ENCODE data around the gene MRPL32. TPM values are rescaled to one million over a fixed set of nuclear protein-coding genes. Genes with fewer than 3 reads are reported as not detected.
A peak's percentile ranks its signal among the peaks of the same experiment; 100 is the strongest.
"Not testable (repeated sequence)": the region's sequence is repeated elsewhere in the genome, so short reads cannot be mapped to it uniquely, and the experiment has no call there.

MRPL32 gene
- total RNA-seq (10 to 100 TPM; 53.2 to 85.7 (median 68.4) TPM), polyA plus RNA-seq (10 to 100 TPM; 42.6 to 69.6 (median 62.4) TPM)

GRCh38 chr7:42931834-42932651, at the start of gene MRPL32, which contains the start of gene PSMA2:
TSS of gene MRPL32 (plus strand) at chr7:42932376. CDS start at chr7:42932387, 11 bp downstream.
TSS of gene PSMA2 (minus strand) at chr7:42932174. CDS start at chr7:42932158, 16 bp downstream.
- Histone ChIP-seq H3K27ac (peak within 1 kb of the TSS; percentile 80 to 93 (median 85)), H3K27me3 (no peaks in the 10 kb centered on the region), H3K36me3 (peaks cover 0 to 27% (median 9%) of the 10 kb centered on the region in 4 donors), H3K4me1 (peaks cover 0 to 59% (median 40%) of the 10 kb centered on the region in 4 donors), H3K9me3 (no peaks in the 10 kb centered on the region), H3K4me3 (peak within 1 kb of the TSS; percentile 88 to 95 (median 91))
- WGBS, 2 donors = 0% methylated on average over 56 of the region's 56 CpGs
- TF ChIP-seq POLR2A (IDR thresholded peaks at IDR 0.05) (peak; percentile 20 to 54), CTCF (IDR thresholded peaks at IDR 0.05) (no peak), EP300 (IDR thresholded peaks at IDR 0.05) (no peak), POLR2AphosphoS5 (IDR thresholded peaks at IDR 0.05) (peak; percentile 58 to 89 (median 84))
- peak; percentile 98 for DNase-seq
- intact Hi-C loops (cut with DNase I) = loop anchor here (1.0 kb wide), 1 partner anchor 20 kb away; the partner anchor contains the start of gene C7orf25

GRCh38 chr7:42883950-42884349, 48.2 kb upstream of the MRPL32 start:
- no peaks in the 10 kb centered on the region for H3K9me3 ChIP-seq

GRCh38 chr7:42885183-42885582, 47.0 kb upstream of the MRPL32 start:
- H3K4me1 ChIP-seq = peaks cover 0 to 14% (median 9%) of the 10 kb centered on the region in 4 donors
- H3K27ac ChIP-seq; H3K27me3 ChIP-seq; H3K9me3 ChIP-seq; DNase-seq; intact Hi-C loops (cut with DNase I); H3K36me3 ChIP-seq; H3K4me3 ChIP-seq: not testable (repeated sequence)
- WGBS, 2 donors = 94 to 97% methylated on average over 8 of the region's 8 CpGs

More at GRCh38 chr7:42883950-42884349, 48.2 kb upstream of the MRPL32 start:
- Histone ChIP-seq H3K36me3 (no peaks in the 10 kb centered on the region), H3K4me3 (no peak overlapping the region), H3K27ac (no peak overlapping the region), H3K27me3 (no peaks in the 10 kb centered on the region), H3K4me1 (peaks cover 0 to 14% (median 9%) of the 10 kb centered on the region in 4 donors)
- TF ChIP-seq POLR2AphosphoS5 (IDR thresholded peaks at IDR 0.05) = no peak
- no peak for TF ChIP-seq POLR2A (IDR thresholded peaks at IDR 0.05)
- no peak for TF ChIP-seq CTCF (IDR thresholded peaks at IDR 0.05)
- no peak for TF ChIP-seq EP300 (IDR thresholded peaks at IDR 0.05)
- intact Hi-C loops (cut with DNase I) = no loop called here
- 77 to 93% methylated on average over 6 of the region's 6 CpGs for WGBS, 2 donors
- DNase-seq = no peak

- Histone ChIP-seq H3K36me3 (no peaks in the 10 kb centered on the region), H3K27me3 (no peaks in the 10 kb centered on the region), H3K27ac (no peak overlapping the region), H3K9me3 (no peaks in the 10 kb centered on the region), H3K4me3 (no peak overlapping the region), H3K4me1 (peaks cover 0 to 14% (median 9%) of the 10 kb centered on the region in 4 donors)
- no peak for DNase-seq
- intact Hi-C loops (cut with DNase I) = no loop called here
- no peak for TF ChIP-seq POLR2A (IDR thresholded peaks at IDR 0.05)
- no peak for TF ChIP-seq CTCF (IDR thresholded peaks at IDR 0.05)
- TF ChIP-seq EP300 (IDR thresholded peaks at IDR 0.05) = no peak
- no peak for TF ChIP-seq POLR2AphosphoS5 (IDR thresholded peaks at IDR 0.05)
- WGBS, 2 donors = 63 to 73% methylated on average over 2 of the region's 2 CpGs
These were observed 46.0 kb upstream of the MRPL32 start for GRCh38 chr7:42886129-42886528.

GRCh38 chr7:42886893-42887505, 45.2 kb upstream of the MRPL32 start:
- no peak for DNase-seq
- Histone ChIP-seq H3K9me3 (no peaks in the 10 kb centered on the region), H3K4me1 (peaks cover 0 to 14% (median 9%) of the 10 kb centered on the region in 4 donors), H3K36me3 (no peaks in the 10 kb centered on the region), H3K27me3 (no peaks in the 10 kb centered on the region), H3K4me3 (no peak overlapping the region), H3K27ac (no peak overlapping the region)
- TF ChIP-seq POLR2A (IDR thresholded peaks at IDR 0.05) (no peak), CTCF (IDR thresholded peaks at IDR 0.05) (no peak), EP300 (IDR thresholded peaks at IDR 0.05) (no peak), POLR2AphosphoS5 (IDR thresholded peaks at IDR 0.05) (no peak)
- intact Hi-C loops (cut with DNase I) = no loop called here

Measured in sigmoid colon (tissue), 7 donors.